Activated CD8-positive, alpha-beta memory T cell treated with anti-CD3 and anti-CD28 coated beads, Interleukin-2, amount 10 ng/mL, durations not matched to agents 7 days and 5 days (primary cell): ENCODE measurements around the gene REV3L. TPM values are rescaled to one million over a fixed set of nuclear protein-coding genes. Genes with fewer than 3 reads are reported as not detected.

Source experiments
- ATAC-seq: fragments of 150-1000 bp; cut with Tn5 transposase; one replicate; pipeline ENCODE4 v1.10.0; 2021; ENCODE audit warnings: moderate library complexity
- CTCF ChIA-PET: fragments of 350-600 bp; sonication (Branson Sonifier 250); formaldehyde crosslinking; loops from one replicate; lab custom pipeline; 2021; ENCODE audit warnings: antibody characterized with exemption; lab: Charles Lee
- DNase-seq: peaks from one replicate; pipeline ENCODE4 v3.0.0-alpha.2; 2020
- H3K27ac Mint-ChIP-seq: one replicate; pipeline ENCODE4 v1.8.0; 2021; ENCODE audit warnings: mild to moderate bottlenecking, mixed read lengths
- H3K27me3 Mint-ChIP-seq: one replicate; pipeline ENCODE4 v1.8.0; 2021; ENCODE audit warnings: mixed read lengths
- H3K36me3 Mint-ChIP-seq: one replicate; pipeline ENCODE4 v1.8.0; 2021; ENCODE audit warnings: mild to moderate bottlenecking, mixed read lengths
- H3K4me1 Mint-ChIP-seq: one replicate; pipeline ENCODE4 v1.8.0; 2021; ENCODE audit warnings: mixed read lengths
- H3K4me3 Mint-ChIP-seq: one replicate; pipeline ENCODE4 v1.8.0; 2021; ENCODE audit warnings: mild to moderate bottlenecking, moderate library complexity, mixed read lengths
- H3K9me3 Mint-ChIP-seq: one replicate; pipeline ENCODE4 v1.8.0; 2022; ENCODE audit warnings: low read depth, mixed read lengths
- total RNA-seq, 2 experiments: library from RNA; stranded (reverse); gene quantifications; one replicate each; pipeline ENCODE4 v1.2.3, GENCODE V29; 2021

REV3L gene
- total RNA-seq, 2 experiments from 2014 or later, result 23.7 to 24.3 TPM

DNA sequence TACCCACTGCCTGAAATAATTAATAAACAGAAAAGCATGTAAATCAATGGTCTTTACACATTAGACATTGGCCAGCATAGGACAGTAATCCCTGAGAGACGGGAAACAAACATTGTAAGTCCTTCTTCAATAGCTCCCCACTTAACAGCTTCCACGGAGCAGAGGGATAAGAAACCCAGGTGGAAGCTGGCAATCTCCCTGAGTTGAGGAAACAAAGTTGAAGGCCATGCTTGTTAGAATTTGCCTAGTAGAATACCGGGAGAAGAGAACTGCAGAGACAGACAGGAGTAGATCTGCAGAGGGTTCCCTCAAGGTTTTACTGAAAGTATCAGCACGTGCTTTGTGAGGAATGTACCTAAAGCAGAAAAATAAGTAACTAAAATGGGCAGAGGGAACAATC, 33.9 kb downstream of the REV3L start:
- Mint-ChIP-seq H3K4me3 (no peak overlapping the region), H3K4me1 (no peaks in the 10 kb centered on the region), H3K27me3 (no peaks in the 10 kb centered on the region), H3K36me3 (peaks cover 7% of the 10 kb centered on the region), H3K9me3 (no peaks in the 10 kb centered on the region), H3K27ac (no peak overlapping the region)
- ATAC-seq (no peak), DNase-seq (no peak)
- CTCF ChIA-PET, result interaction anchor here (0.8 kb wide), 1 partner anchor 63 kb away, joined by 4 read pairs; no protein-coding TSS in a partner anchor

DNA sequence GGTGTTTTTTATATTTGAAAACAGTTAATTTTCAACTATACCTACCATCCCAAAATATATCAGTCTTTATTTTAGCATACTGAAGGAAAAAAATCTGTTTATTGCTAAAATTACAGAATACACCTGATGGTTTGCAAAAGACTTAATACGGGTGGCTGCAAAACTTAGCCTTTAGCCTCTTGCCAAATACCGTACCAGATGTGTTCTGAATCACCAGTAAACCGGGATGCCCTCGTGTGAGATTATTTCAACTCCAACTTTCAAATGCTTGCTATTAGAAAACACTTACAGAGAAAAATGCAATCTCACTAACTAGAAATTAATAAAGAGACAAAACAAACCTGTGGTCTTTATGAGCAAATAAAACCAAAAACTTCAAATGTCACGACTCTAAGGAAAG, 36.0 kb downstream of the REV3L start:
- Mint-ChIP-seq H3K27me3 (no peaks in the 10 kb centered on the region), H3K9me3 (no peaks in the 10 kb centered on the region), H3K27ac (no peak overlapping the region), H3K4me3 (no peak overlapping the region), H3K36me3 (peaks cover 9% of the 10 kb centered on the region), H3K4me1 (peaks cover 2% of the 10 kb centered on the region)
- ATAC-seq (no peak), DNase-seq (no peak)
- CTCF ChIA-PET, result no interaction called here

GRCh38 chr6:111445861-111446267, 37.2 kb downstream of the REV3L start:
- H3K27ac Mint-ChIP-seq, result no peak overlapping the region
- H3K27me3 Mint-ChIP-seq, result no peaks in the 10 kb centered on the region
- no peak for DNase-seq
- CTCF ChIA-PET, result no interaction called here
- H3K36me3 Mint-ChIP-seq, result peaks cover 12% of the 10 kb centered on the region
- no peak for ATAC-seq
- no peak overlapping the region for H3K4me3 Mint-ChIP-seq
- peaks cover 7% of the 10 kb centered on the region for H3K4me1 Mint-ChIP-seq
- no peaks in the 10 kb centered on the region for H3K9me3 Mint-ChIP-seq

DNA sequence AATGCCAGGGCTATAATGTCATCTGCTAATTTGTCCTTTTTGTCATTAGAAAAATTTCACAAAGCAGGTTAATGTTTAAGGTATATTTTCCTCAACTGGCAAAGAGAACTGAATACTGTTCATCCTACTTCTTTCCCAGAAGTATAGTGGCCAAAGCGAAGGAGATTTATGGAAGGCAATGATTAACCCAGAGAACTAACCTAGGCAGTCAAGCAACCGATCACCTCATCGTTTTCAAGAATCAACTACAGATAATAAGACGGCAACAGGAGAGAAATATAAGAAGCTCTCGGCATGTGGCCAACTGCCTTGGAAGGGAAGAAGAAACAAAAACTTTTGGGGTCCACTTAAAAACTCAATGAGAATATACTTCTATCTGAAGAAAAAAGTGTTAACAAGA, 38.2 kb downstream of the REV3L start:
- Mint-ChIP-seq H3K36me3 (peaks cover 12% of the 10 kb centered on the region), H3K9me3 (no peaks in the 10 kb centered on the region), H3K4me1 (peaks cover 7% of the 10 kb centered on the region), H3K4me3 (no peak overlapping the region), H3K27ac (no peak overlapping the region), H3K27me3 (no peaks in the 10 kb centered on the region)
- CTCF ChIA-PET, result no interaction called here
- no peak for DNase-seq
- ATAC-seq, result no peak

DNA sequence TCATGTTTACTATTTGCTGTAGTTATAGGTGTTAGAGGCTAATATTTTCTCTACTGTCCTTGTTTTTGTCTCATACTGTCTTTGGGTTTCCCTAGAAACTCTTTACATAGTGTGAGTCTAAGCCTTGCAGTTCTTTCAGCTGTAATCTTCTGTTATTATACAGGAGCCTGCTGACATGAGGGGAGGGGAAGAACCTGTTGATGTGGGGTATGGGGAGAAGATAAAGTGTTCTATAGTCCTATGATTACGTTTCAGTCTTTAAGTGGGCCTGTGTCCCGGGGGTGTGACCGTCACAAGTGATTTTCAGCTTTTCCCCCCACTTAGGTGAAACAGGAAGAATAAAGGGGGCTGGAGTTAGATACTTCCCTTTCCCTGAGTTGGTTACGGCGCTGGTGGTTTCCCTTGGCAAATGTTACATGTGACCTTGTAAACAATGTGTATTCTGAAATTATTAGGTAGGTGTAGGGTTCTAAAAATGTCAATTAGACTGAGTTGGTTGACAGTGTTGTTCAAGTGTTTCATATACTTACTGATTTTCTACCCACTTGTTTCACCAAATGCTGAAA, 41.3 kb downstream of the REV3L start:
- no peaks in the 10 kb centered on the region for H3K9me3 Mint-ChIP-seq
- CTCF ChIA-PET, result no interaction called here
- H3K4me1 Mint-ChIP-seq, result peaks cover 7% of the 10 kb centered on the region
- no peak overlapping the region for H3K4me3 Mint-ChIP-seq
- H3K27me3 Mint-ChIP-seq, result no peaks in the 10 kb centered on the region
- no peak for ATAC-seq
- no peak for DNase-seq
- H3K36me3 Mint-ChIP-seq, result peaks cover 14% of the 10 kb centered on the region
- H3K27ac Mint-ChIP-seq, result no peak overlapping the region

DNA sequence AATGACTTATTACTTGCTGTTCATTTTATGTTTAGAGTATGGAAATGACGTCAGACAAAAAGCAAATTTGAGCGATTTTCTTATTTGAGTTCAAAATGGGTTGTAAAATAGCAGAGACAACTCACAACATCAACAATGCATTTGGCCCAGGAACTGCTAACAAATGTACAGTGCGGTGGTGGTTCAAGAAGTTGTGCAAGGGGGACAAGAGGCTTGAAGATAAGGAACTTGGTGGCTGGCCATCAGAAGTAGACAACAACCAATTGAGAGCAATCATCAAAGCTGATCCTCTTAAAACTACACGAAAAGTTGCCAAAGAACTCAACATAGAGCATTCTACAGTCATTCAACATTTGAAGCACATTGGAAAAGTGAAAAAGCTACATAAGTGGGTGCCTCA, 43.8 kb downstream of the REV3L start:
- ATAC-seq, result no peak

DNA sequence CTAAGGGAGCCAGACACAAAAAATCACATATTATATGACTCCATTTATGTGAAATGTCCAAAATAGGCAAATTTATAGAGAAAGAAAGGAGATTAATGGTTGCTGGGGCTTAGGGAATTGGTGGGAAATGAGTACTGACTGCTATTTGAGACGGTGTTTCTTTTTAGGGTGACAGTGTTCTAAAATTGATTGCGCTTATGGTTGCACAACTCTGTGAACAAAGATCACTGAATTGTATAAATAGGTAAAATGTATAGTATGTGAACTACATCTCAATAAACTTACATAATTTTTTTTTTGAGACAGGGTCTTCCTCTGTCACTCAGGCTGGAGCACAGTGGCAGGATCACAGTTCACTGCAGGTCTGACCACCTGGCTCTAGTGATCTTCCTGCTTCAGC, 45.4 kb downstream of the REV3L start:
- H3K4me3 Mint-ChIP-seq, result no peak overlapping the region
- CTCF ChIA-PET, result no interaction called here

More for the DNA sequence above, 43.8 kb downstream of the REV3L start:
- Mint-ChIP-seq H3K4me1 (peaks cover 19% of the 10 kb centered on the region), H3K36me3 (peaks cover 26% of the 10 kb centered on the region), H3K27ac (no peak overlapping the region), H3K27me3 (no peaks in the 10 kb centered on the region), H3K9me3 (no peaks in the 10 kb centered on the region), H3K4me3 (no peak overlapping the region)
- DNase-seq, result no peak
- CTCF ChIA-PET, result no interaction called here

GRCh38 chr6:111432511-111432910, 50.5 kb downstream of the REV3L start:
- no peak overlapping the region for H3K4me3 Mint-ChIP-seq
- H3K27me3 Mint-ChIP-seq, result no peaks in the 10 kb centered on the region
- DNase-seq (no peak), ATAC-seq (no peak)
- H3K4me1 Mint-ChIP-seq, result peaks cover 35% of the 10 kb centered on the region
- no peak overlapping the region for H3K27ac Mint-ChIP-seq
- H3K9me3 Mint-ChIP-seq, result peaks cover 5% of the 10 kb centered on the region
- peaks cover 46% of the 10 kb centered on the region for H3K36me3 Mint-ChIP-seq
- CTCF ChIA-PET, result no interaction called here

More for the DNA sequence above, 45.4 kb downstream of the REV3L start:
- H3K27ac Mint-ChIP-seq, result no peak overlapping the region
- peaks cover 26% of the 10 kb centered on the region for H3K4me1 Mint-ChIP-seq
- ATAC-seq (no peak), DNase-seq (no peak)
- H3K9me3 Mint-ChIP-seq, result peaks cover 2% of the 10 kb centered on the region
- no peaks in the 10 kb centered on the region for H3K27me3 Mint-ChIP-seq
- H3K36me3 Mint-ChIP-seq, result peaks cover 29% of the 10 kb centered on the region

DNA sequence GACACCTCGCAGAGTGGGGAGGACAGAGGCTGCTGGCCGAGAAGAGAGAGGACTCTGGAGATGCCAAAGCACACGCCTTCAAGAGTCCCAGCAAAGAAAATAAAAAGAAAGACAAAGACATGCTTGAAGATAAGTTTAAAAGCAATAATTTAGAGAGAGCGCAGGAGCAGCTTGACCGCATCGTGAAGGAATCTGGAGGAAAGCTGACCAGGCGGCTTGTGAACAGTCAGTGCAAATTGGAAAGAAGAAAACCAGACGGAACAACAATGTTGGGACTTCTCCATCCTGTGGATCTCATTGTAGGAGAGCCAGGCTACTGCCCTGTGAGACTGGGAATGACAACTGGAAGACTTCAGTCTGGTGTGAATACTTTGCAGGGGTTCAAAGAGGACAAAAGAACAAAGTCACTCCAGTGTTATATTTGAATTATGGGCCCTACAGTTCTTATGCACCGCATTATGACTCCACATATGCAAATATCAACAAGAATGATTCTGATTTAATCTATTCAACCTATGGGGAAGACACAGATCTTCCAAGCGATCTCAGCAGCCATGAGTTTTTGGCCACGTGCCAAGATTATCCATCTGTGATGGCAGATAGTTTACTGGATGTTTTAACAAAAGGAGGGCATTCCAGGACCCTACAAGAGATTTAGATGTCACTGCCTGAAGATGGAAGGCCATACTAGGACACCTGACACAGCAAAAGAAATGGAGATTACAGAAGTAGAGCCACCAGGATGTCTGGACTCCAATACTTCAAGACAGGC, 52.2 kb downstream of the REV3L start:
- Mint-ChIP-seq H3K4me1 (peaks cover 37% of the 10 kb centered on the region), H3K4me3 (no peak overlapping the region), H3K9me3 (peaks cover 5% of the 10 kb centered on the region), H3K27ac (no peak overlapping the region), H3K27me3 (no peaks in the 10 kb centered on the region), H3K36me3 (peaks cover 44% of the 10 kb centered on the region)
- DNase-seq (no peak), ATAC-seq (no peak)
- CTCF ChIA-PET, result no interaction called here

DNA sequence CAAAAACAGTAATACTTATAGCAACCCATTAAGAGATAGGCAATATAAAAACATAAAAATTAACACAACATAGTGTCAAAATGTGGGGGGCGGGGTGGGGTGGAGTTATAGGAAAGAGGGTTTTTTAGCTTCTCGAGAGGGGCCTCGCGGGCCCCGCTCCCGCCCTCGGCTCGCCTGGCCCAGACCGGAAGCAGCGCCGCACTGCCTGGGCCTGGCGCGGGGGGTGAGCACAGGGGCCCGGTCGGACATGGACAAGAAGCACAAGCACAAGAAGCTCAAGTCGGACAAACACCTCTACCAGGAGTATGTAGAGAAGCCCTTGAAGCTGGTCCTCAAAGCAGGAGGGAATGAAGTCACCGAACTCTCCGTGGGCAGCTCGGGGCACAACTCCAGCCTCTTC, 53.4 kb downstream of the REV3L start:
- Mint-ChIP-seq H3K9me3 (peaks cover 5% of the 10 kb centered on the region), H3K4me3 (no peak overlapping the region), H3K36me3 (peaks cover 34% of the 10 kb centered on the region), H3K27me3 (no peaks in the 10 kb centered on the region), H3K27ac (no peak overlapping the region), H3K4me1 (peaks cover 31% of the 10 kb centered on the region)
- ATAC-seq, result no peak
- CTCF ChIA-PET, result interaction anchor here (0.7 kb wide), 1 partner anchor 9 kb away, joined by 3 read pairs; no protein-coding TSS in a partner anchor
- no peak for DNase-seq

DNA sequence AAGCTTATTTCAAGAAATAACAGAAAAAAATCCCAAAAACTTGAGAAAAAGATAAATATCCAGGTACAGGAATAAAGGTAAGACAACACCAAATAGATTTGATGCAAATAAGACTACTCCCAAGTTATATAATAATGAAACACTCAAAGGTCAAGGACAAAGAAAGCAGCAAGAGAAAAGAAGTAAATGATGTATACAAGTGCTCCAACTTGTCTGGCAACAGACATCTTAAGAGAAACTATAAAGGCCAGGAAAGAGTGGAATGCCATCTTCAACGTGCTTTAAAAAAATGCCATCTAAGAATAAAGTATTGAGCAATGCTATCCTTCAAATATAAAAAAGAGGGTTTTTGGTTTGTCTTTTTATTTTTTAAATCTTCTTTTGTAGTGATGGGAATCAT, 54.2 kb downstream of the REV3L start:
- CTCF ChIA-PET, result no interaction called here
- no peak overlapping the region for H3K27ac Mint-ChIP-seq
- ATAC-seq (no peak), DNase-seq (no peak)
- H3K4me1 Mint-ChIP-seq, result peaks cover 36% of the 10 kb centered on the region
- peaks cover 31% of the 10 kb centered on the region for H3K36me3 Mint-ChIP-seq
- H3K4me3 Mint-ChIP-seq, result no peak overlapping the region
- peaks cover 5% of the 10 kb centered on the region for H3K9me3 Mint-ChIP-seq
- H3K27me3 Mint-ChIP-seq, result no peaks in the 10 kb centered on the region

GRCh38 chr6:111427341-111428116, 55.5 kb downstream of the REV3L start:
- peak; percentile 93 for ATAC-seq
- Mint-ChIP-seq H3K9me3 (peaks cover 2% of the 10 kb centered on the region), H3K27ac (peak overlapping the region; percentile 54), H3K36me3 (peaks cover 29% of the 10 kb centered on the region), H3K4me3 (peak overlapping the region; percentile 55), H3K4me1 (peaks cover 36% of the 10 kb centered on the region), H3K27me3 (no peaks in the 10 kb centered on the region)
- peak; percentile 69 for DNase-seq
- CTCF ChIA-PET, result interaction anchor here (1.4 kb wide), 1 partner anchor 169 kb away, joined by 3 read pairs; a partner anchor contains a TSS

- no peak overlapping the region for H3K4me3 Mint-ChIP-seq
- CTCF ChIA-PET, result no interaction called here
- no peaks in the 10 kb centered on the region for H3K27me3 Mint-ChIP-seq
- H3K36me3 Mint-ChIP-seq, result peaks cover 21% of the 10 kb centered on the region
- peaks cover 2% of the 10 kb centered on the region for H3K9me3 Mint-ChIP-seq
- peaks cover 29% of the 10 kb centered on the region for H3K4me1 Mint-ChIP-seq
- no peak for DNase-seq
- H3K27ac Mint-ChIP-seq, result no peak overlapping the region
- no peak for ATAC-seq
Observed at GRCh38 chr6:111423960-111424846, 58.8 kb downstream of the REV3L start.
